Measurements from ENCODE around the gene BCL3.

Gene BCL3

DNA sequence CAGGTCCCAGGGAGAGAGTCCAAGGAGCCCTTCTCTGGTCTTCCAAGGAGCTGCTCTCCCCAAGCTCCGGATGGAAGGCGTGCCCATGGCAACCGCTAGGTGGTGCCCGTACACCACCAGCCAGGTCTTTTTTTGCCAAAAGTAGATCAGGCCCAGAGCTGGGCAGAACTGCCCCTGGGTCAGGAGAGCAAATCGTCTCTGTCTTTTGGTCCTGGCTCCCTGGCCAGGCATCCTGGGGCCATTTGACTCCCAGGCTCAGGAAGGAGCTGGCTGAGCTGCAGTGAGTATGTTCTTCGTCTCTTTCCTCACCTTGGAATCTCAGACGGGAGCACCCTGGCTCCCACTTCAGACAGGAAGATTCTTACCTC, 24.6 kb upstream of the BCL3 start:
- H3K9me3 ChIP-seq (ENCODE audit: severe bottlenecking) = no peaks in the 10 kb centered on the region
- H3K36me3 ChIP-seq = no peaks in the 10 kb centered on the region
- TF ChIP-seq, protein P1, sequence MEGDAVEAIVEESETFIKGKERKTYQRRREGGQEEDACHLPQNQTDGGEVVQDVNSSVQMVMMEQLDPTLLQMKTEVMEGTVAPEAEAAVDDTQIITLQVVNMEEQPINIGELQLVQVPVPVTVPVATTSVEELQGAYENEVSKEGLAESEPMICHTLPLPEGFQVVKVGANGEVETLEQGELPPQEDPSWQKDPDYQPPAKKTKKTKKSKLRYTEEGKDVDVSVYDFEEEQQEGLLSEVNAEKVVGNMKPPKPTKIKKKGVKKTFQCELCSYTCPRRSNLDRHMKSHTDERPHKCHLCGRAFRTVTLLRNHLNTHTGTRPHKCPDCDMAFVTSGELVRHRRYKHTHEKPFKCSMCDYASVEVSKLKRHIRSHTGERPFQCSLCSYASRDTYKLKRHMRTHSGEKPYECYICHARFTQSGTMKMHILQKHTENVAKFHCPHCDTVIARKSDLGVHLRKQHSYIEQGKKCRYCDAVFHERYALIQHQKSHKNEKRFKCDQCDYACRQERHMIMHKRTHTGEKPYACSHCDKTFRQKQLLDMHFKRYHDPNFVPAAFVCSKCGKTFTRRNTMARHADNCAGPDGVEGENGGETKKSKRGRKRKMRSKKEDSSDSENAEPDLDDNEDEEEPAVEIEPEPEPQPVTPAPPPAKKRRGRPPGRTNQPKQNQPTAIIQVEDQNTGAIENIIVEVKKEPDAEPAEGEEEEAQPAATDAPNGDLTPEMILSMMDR (IDR thresholded peaks at IDR 0.05; ENCODE audit: low read depth, low read length) = peak; percentile 92
- DNase-seq = peak; percentile 75
- no peak overlapping the region for H3K27ac ChIP-seq
- H3K4me3 ChIP-seq (ENCODE audit: low read depth, low read length) = no peak overlapping the region
- no peaks in the 10 kb centered on the region for H3K27me3 ChIP-seq (ENCODE audit: insufficient read depth, low read depth, severe bottlenecking)

DNA sequence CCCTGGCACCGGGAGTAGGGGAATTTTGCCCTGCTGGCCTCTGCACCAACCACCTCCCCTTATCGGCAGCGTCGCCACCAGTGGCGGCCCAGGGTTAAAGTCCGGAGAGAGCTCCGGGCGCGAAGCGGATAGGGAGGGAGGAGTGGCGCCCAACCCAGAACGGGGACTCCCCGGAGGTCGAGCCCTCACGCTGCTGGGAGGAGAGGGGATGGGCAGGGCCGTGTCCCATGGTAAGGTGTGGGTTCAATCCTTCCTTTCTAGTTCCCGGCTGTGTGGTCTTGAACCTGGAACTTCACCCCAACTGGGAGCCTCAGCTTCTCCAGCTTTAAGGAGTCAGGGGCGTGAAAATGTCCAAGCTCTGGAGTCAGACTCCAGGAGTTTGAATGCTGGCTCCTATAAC, 23.3 kb upstream of the BCL3 start:
- TF ChIP-seq, protein P1 (IDR thresholded peaks at IDR 0.05; ENCODE audit: low read depth, low read length) = no peak
- no peak overlapping the region for H3K4me3 ChIP-seq (ENCODE audit: low read depth, low read length)
- H3K27me3 ChIP-seq (ENCODE audit: insufficient read depth, low read depth, severe bottlenecking) = no peaks in the 10 kb centered on the region
- H3K27ac ChIP-seq = no peak overlapping the region
- H3K9me3 ChIP-seq (ENCODE audit: severe bottlenecking) = no peaks in the 10 kb centered on the region
- no peaks in the 10 kb centered on the region for H3K36me3 ChIP-seq
- DNase-seq = no peak

DNA sequence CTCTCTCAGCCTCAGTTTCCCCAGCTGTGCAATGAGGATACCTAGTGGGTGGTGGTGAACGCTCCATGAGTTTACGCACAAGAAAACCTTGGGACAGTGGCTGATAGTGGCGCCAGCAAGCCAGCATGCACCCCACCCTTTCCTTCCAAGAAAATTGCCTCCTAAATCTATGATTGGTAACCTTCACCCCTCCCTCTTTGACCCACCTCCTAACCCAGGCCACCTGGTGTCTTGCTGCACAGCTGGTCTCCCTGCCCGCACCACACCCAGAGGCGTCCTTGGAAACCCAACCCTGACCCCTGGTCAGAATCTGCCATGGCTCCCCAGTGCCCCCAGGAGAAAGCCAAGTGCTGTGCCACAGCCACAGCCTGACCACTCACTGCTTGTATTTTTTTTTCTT, 22.8 kb upstream of the BCL3 start:
- TF ChIP-seq, protein P1 (IDR thresholded peaks at IDR 0.05; ENCODE audit: low read depth, low read length) = no peak
- Histone ChIP-seq H3K9me3 (ENCODE audit: severe bottlenecking) (no peaks in the 10 kb centered on the region), H3K36me3 (no peaks in the 10 kb centered on the region), H3K27ac (no peak overlapping the region), H3K27me3 (ENCODE audit: insufficient read depth, low read depth, severe bottlenecking) (no peaks in the 10 kb centered on the region), H3K4me3 (ENCODE audit: low read depth, low read length) (no peak overlapping the region)
- no peak for DNase-seq

DNA sequence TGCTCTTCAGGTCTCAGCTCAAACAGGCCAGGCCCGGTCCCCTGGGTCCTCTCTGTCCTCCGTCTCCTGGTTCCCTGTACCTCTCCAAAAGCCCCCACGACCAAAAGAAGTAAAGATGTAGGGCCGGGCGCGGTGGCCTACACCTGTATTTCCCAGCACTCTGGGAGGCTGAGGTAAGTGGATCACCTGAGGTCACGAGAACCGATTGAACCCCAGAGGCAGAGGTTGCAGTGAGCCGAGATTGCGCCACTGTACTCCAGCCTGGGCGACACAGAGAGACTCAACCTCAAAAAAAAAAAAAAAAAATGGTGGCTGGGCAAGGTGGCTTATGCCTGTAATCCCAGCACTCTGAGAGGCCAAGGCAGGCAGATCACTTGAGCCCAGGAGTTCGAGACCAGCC, 22.0 kb upstream of the BCL3 start:
- H3K27me3 ChIP-seq (ENCODE audit: insufficient read depth, low read depth, severe bottlenecking) = no peaks in the 10 kb centered on the region
- no peak for DNase-seq

DNA sequence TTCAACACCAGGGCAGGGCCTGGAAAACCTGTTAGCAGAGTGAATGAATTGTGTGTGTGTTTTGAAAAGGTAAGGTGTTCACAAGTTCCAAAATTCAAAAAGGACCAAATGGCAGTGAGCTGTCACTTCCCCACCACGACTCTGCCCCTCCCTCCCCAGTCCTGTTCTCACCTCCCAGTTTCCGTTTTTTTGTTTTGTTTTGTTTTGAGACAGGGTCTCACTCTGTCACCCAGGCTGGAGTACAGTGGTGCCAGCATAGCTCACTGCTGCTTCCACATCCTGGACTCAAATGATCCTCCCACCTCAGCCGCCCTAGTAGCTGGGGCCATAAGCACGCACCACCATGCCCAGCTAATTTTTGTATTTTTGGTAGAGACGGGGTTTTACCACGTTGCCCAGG, 20.3 kb upstream of the BCL3 start:
- no peaks in the 10 kb centered on the region for H3K9me3 ChIP-seq (ENCODE audit: severe bottlenecking)
- no peak for DNase-seq
- no peak overlapping the region for H3K27ac ChIP-seq
- TF ChIP-seq, protein P1 (IDR thresholded peaks at IDR 0.05; ENCODE audit: low read depth, low read length) = no peak
- no peaks in the 10 kb centered on the region for H3K27me3 ChIP-seq (ENCODE audit: insufficient read depth, low read depth, severe bottlenecking)
- no peak overlapping the region for H3K4me3 ChIP-seq (ENCODE audit: low read depth, low read length)
- H3K36me3 ChIP-seq = no peaks in the 10 kb centered on the region

More for the DNA sequence above, 22.0 kb upstream of the BCL3 start:
- Histone ChIP-seq H3K4me3 (ENCODE audit: low read depth, low read length) (no peak overlapping the region), H3K27ac (no peak overlapping the region), H3K36me3 (no peaks in the 10 kb centered on the region), H3K9me3 (ENCODE audit: severe bottlenecking) (no peaks in the 10 kb centered on the region)
- TF ChIP-seq, protein P1 (IDR thresholded peaks at IDR 0.05; ENCODE audit: low read depth, low read length) = no peak

DNA sequence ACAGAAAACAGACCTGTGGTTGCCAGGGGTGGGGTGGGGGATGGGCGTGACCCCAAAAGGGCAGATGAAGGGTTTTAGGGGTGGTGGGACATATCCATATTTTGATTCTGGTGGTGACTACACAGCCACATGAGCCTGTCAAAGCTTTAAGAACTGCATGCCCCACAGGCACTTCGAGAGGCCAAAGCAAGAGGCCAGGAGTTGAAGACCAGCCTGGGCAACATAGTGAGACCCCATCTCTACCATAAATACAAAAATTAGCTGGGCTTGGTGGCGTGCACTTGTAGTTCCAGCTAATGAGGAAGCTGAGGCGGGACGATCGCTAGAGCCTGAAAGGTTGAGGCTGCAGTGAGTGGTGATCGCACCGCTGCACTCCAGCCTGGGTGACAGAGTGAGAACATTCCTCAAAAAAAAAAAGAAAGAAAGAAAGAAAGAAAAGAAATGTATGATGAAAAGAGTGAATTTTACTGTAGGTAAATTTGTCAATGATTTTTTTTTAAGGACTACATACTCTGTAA, 18.9 kb upstream of the BCL3 start:
- no peak overlapping the region for H3K27ac ChIP-seq
- no peak for DNase-seq

More for the DNA sequence above, 18.9 kb upstream of the BCL3 start:
- no peaks in the 10 kb centered on the region for H3K27me3 ChIP-seq (ENCODE audit: insufficient read depth, low read depth, severe bottlenecking)
- no peaks in the 10 kb centered on the region for H3K9me3 ChIP-seq (ENCODE audit: severe bottlenecking)
- TF ChIP-seq, protein P1 (IDR thresholded peaks at IDR 0.05; ENCODE audit: low read depth, low read length) = no peak
- H3K4me3 ChIP-seq (ENCODE audit: low read depth, low read length) = no peak overlapping the region
- no peaks in the 10 kb centered on the region for H3K36me3 ChIP-seq
